ENCODE data around the gene ATP11B. TPM values are rescaled to one million over a fixed set of nuclear protein-coding genes. Genes with fewer than 3 reads are reported as not detected.

Gene ATP11B
- total RNA-seq, 1 experiment from 2014 or later: 58.1 TPM

GRCh38 chr3:182769673-182770072 lies 23.6 kb upstream of the ATP11B start:
- intact Hi-C loops (cut with micrococcal nuclease; ENCODE audit: unreplicated experiment): no loop called here
- Histone ChIP-seq H3K9me3 (no peaks in the 10 kb centered on the region), H3K4me1 (no peaks in the 10 kb centered on the region), H3K36me3 (ENCODE audit: control insufficient read depth, insufficient read depth, low read length) (no peaks in the 10 kb centered on the region), H3K4me3 (ENCODE audit: low read depth, low read length) (no peak overlapping the region), H3K27me3 (replicated peaks; ENCODE audit: control insufficient read depth, insufficient read depth, low read length) (no peaks in the 10 kb centered on the region)
- Mint-ChIP-seq H3K4me1 (ENCODE audit: low read depth, unreplicated experiment) (no peaks in the 10 kb centered on the region), H3K4me3 (ENCODE audit: unreplicated experiment) (no peak overlapping the region), H3K27me3 (ENCODE audit: insufficient read depth, unreplicated experiment) (peaks cover 1% of the 10 kb centered on the region), H3K9me3 (ENCODE audit: unreplicated experiment) (peaks cover 3% of the 10 kb centered on the region), H3K36me3 (ENCODE audit: insufficient read depth, unreplicated experiment) (no peaks in the 10 kb centered on the region), H3K27ac (ENCODE audit: unreplicated experiment) (no peak overlapping the region)
- no TSS peak for BruUV-seq (replicated peaks)
- TF ChIP-seq, protein P1, sequence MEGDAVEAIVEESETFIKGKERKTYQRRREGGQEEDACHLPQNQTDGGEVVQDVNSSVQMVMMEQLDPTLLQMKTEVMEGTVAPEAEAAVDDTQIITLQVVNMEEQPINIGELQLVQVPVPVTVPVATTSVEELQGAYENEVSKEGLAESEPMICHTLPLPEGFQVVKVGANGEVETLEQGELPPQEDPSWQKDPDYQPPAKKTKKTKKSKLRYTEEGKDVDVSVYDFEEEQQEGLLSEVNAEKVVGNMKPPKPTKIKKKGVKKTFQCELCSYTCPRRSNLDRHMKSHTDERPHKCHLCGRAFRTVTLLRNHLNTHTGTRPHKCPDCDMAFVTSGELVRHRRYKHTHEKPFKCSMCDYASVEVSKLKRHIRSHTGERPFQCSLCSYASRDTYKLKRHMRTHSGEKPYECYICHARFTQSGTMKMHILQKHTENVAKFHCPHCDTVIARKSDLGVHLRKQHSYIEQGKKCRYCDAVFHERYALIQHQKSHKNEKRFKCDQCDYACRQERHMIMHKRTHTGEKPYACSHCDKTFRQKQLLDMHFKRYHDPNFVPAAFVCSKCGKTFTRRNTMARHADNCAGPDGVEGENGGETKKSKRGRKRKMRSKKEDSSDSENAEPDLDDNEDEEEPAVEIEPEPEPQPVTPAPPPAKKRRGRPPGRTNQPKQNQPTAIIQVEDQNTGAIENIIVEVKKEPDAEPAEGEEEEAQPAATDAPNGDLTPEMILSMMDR (IDR thresholded peaks at IDR 0.05; ENCODE audit: insufficient read depth in 1 of 2, low read depth in 1 of 2, low read length in 1 of 2, severe bottlenecking in 1 of 2, unreplicated experiment in 1 of 2): no peak
- ChIA-PET CTCF (no interaction called here), POLR2A (no interaction called here)
- no peak for DNase-seq

DNA sequence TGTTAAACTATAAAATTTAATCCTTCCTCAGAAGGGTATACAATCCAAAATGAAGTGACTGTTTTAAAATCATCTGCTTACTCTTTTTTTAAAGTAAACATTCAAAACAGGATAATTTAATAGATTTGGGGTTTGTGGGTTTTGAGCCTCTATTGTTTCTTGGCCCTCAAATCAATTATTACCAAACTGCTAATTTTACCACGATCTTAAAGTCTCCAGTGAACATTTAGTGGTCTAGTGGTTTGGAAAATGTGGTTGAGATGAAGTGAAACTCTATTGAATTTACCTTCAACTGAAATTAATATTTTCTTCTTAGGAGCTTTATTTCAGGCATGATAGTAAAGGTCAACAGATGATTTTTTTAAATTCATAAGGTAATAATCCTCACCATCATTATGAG lies 11.2 kb upstream of the ATP11B start:
- no peak overlapping the region for H3K4me3 ChIP-seq (ENCODE audit: low read depth, low read length)
- H3K4me3 Mint-ChIP-seq (ENCODE audit: unreplicated experiment): no peak overlapping the region
- TF ChIP-seq, protein P1 (IDR thresholded peaks at IDR 0.05; ENCODE audit: insufficient read depth in 1 of 2, low read depth in 1 of 2, low read length in 1 of 2, severe bottlenecking in 1 of 2, unreplicated experiment in 1 of 2): no peak
- H3K36me3 Mint-ChIP-seq (ENCODE audit: insufficient read depth, unreplicated experiment): no peaks in the 10 kb centered on the region
- no peak overlapping the region for H3K27ac Mint-ChIP-seq (ENCODE audit: unreplicated experiment)
- no peaks in the 10 kb centered on the region for H3K9me3 ChIP-seq
- DNase-seq: no peak
- no peaks in the 10 kb centered on the region for H3K27me3 ChIP-seq (replicated peaks; ENCODE audit: control insufficient read depth, insufficient read depth, low read length)
- ChIA-PET CTCF (no interaction called here), POLR2A (interaction anchor here (0.6 kb wide), 1 partner anchor 858 kb away, joined by 5 read pairs; no protein-coding TSS in a partner anchor)
- no peaks in the 10 kb centered on the region for H3K27me3 Mint-ChIP-seq (ENCODE audit: insufficient read depth, unreplicated experiment)
- H3K36me3 ChIP-seq (ENCODE audit: control insufficient read depth, insufficient read depth, low read length): no peaks in the 10 kb centered on the region
- intact Hi-C loops (cut with micrococcal nuclease; ENCODE audit: unreplicated experiment): no loop called here
- H3K4me1 Mint-ChIP-seq (ENCODE audit: low read depth, unreplicated experiment): no peaks in the 10 kb centered on the region
- H3K9me3 Mint-ChIP-seq (ENCODE audit: unreplicated experiment): no peaks in the 10 kb centered on the region
- no peaks in the 10 kb centered on the region for H3K4me1 ChIP-seq
- no TSS peak for BruUV-seq (replicated peaks)

GRCh38 chr3:182783106-182783505 lies 10.2 kb upstream of the ATP11B start:
- Histone ChIP-seq H3K9me3 (no peaks in the 10 kb centered on the region), H3K4me1 (no peaks in the 10 kb centered on the region), H3K27me3 (replicated peaks; ENCODE audit: control insufficient read depth, insufficient read depth, low read length) (no peaks in the 10 kb centered on the region), H3K36me3 (ENCODE audit: control insufficient read depth, insufficient read depth, low read length) (no peaks in the 10 kb centered on the region), H3K4me3 (ENCODE audit: low read depth, low read length) (no peak overlapping the region)
- TF ChIP-seq, protein P1 (IDR thresholded peaks at IDR 0.05; ENCODE audit: insufficient read depth in 1 of 2, low read depth in 1 of 2, low read length in 1 of 2, severe bottlenecking in 1 of 2, unreplicated experiment in 1 of 2): no peak
- no peaks in the 10 kb centered on the region for H3K9me3 Mint-ChIP-seq (ENCODE audit: unreplicated experiment)
- H3K27me3 Mint-ChIP-seq (ENCODE audit: insufficient read depth, unreplicated experiment): no peaks in the 10 kb centered on the region
- H3K36me3 Mint-ChIP-seq (ENCODE audit: insufficient read depth, unreplicated experiment): no peaks in the 10 kb centered on the region
- no peak overlapping the region for H3K27ac Mint-ChIP-seq (ENCODE audit: unreplicated experiment)
- no peak for DNase-seq
- ChIA-PET CTCF (no interaction called here), POLR2A (no interaction called here)
- H3K4me1 Mint-ChIP-seq (ENCODE audit: low read depth, unreplicated experiment): no peaks in the 10 kb centered on the region
- intact Hi-C loops (cut with micrococcal nuclease; ENCODE audit: unreplicated experiment): no loop called here
- H3K4me3 Mint-ChIP-seq (ENCODE audit: unreplicated experiment): no peak overlapping the region
- BruUV-seq (replicated peaks): no TSS peak
